Dermis blood vessel endothelial cell (primary cell): ENCODE results near the gene CTTNBP2NL. TPM values are rescaled to one million over a fixed set of nuclear protein-coding genes. Genes with fewer than 3 reads are reported as not detected.

Source experiments
- DNase-seq: peaks from one replicate; pipeline ENCODE4 v3.0.0; 2010
- total RNA-seq: library from RNA; depleted of rRNA; stranded (reverse); fragments of >200 nt; gene quantifications from 2 replicates; pipeline ENCODE4 v1.2.3, GENCODE V29; 2014

The CTTNBP2NL gene
- total RNA-seq, 1 donor from 2014 or later, result 23.8 TPM

DNA sequence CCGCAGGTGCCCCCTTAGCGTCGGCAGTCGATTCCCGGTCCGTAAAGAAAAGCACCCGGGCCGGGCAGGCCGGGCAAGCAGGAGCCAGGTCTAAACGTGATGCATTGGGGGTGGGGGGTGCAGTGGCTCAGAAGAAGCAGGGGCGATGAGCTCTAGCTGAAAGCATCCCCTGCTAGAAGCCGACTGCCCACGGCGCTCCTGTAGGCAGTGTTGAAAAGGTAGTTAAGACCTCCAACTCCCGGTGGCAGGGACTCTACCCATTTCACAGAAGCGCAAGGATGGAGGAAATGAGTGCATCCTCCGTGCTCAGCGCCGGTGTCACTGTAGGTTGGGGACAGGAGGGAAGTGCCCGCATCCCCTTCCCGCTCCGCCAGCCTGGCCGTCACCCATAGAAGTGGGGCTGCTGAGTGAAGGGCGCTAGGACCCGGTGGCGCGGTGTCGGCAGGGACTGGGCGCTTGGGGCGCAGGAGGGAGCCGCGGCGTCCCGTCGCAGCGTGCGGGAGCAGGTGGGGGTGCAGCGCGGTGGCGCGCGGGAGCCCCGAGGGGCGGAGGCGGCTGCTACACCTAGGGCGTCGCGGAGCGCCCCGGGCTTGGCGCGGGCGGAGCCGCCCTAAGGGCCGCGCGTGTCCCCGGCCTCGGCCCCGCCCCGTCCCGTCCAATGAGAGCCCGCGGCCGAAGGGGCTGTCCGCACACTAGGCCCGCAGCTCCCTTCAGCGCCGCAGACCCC, 112.4 kb downstream of the CTTNBP2NL start, which contains the start of gene WNT2B:
Gene WNT2B (plus strand): TSS at position 688 of the 727 bp plus-strand sequence. CDS start 298 bp downstream, outside the sequence.
- peak; percentile 26 for DNase-seq

DNA sequence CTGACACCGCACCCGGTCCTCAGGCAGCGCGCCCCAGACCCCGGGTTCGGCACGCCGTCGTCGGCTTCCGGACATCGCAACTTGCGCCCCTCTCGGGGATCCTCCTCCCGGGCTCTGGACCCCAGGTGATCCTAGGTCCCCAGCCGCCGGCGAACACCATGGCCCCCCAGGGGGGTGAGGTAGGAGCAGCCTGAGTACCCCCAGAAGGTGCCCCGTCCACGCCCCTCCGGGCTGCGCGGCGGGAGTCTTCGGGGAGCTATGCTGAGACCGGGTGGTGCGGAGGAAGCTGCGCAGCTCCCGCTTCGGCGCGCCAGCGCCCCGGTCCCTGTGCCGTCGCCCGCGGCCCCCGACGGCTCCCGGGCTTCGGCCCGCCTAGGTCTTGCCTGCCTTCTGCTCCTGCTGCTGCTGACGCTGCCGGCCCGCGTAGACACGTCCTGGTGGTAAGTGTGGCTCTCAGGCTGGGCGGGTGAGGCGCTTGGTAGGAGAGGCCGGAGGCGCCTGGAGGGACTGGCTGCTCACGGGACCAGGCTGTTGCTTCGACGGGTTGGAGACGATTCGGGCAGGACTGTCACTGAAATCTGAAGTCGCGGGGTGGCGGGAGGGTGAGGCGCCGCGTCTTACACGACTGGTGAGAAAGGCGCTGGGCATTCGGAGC, 113.1 kb downstream of the CTTNBP2NL start:
- peak; percentile 33 for DNase-seq

DNA sequence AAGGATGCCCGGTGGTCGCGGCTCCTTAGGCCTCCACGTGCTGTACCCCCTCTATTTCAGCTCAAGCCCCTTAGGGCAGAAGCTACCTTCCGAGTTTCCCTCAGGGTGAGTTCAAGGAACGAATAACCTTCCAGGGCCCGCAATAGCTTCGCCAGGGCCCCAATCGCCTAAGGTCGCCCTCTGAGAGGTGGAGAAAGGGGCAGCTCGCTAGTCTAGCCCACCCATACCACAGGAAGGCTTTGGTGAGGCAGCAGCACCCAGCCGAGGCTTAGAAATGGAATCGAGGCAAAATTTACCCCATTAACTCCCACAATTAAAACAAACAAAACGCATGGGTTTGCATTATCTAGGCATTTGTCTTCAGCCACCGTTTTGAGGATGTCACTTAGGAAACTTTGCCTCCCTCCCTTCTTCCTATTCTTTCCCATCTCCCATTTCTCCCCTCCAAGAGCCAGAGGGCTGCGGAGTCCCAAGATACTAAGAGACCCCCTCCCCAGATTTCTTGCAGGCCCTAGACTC, 113.7 kb downstream of the CTTNBP2NL start:
- no peak for DNase-seq

DNA sequence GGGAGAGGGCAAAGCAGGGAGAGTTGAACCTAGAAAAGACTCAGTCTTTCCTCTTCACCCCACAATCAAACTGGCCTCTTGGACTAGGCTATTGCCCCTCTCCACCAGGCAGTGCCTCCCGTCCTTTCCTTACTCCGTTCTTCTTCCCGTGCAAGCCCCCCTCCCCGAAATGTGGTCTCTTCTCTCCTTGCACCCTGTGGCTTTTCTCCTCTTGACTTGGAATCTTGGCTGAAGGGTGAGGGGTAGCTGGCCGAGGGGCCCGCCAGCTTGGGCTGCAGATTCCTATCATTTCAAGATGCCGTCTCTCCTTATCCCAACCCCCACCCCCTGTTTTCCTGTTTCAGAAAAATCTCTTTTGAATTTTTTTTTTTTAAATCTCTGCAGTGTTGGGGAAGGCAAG, 114.3 kb downstream of the CTTNBP2NL start:
- DNase-seq, result no peak

Other genes starting within 250 kb of the CTTNBP2NL start
- gene WNT2B, start 112.8 kb downstream of the CTTNBP2NL start, total RNA-seq, result 1.3 and 2.0 TPM in 2 replicates
- gene ST7L, start 222.9 kb downstream of the CTTNBP2NL start, total RNA-seq, result 11.4 and 18.4 TPM in 2 replicates
- gene CAPZA1, start 223.6 kb downstream of the CTTNBP2NL start, total RNA-seq, result 219 and 332 TPM in 2 replicates